T-helper 2 cell (primary cell): ENCODE results near the gene QSOX2.

Experiments used
- DNase-seq, 5 experiments: peaks; one replicate each; pipeline versions ENCODE4 v3.0.0 to v3.0.0-alpha.2; 2012 to 2022

Gene QSOX2

GRCh38 chr9:136264441-136265405, 19.1 kb upstream of the QSOX2 start:
- no peak for DNase-seq

DNA sequence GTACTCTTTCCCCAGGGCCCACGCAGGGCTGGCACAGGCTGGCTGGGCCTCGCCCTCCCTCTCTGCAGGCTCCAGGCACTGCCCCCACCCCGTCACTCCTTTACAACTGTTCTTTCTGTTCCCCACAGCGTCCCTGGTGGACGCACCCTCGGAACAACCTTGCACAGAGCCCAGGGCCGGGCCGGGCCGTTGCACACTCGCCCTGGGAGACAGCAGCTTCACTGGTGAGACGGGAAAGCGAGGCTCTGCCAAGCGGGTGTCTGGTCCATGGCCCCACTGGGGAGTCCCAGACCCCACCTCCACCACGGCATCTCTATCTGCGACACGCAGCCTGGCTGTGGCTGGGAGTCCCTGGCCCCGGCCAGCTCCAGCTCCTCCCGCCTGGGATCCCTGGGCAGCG, 18.4 kb upstream of the QSOX2 start:
- no peak for DNase-seq

DNA sequence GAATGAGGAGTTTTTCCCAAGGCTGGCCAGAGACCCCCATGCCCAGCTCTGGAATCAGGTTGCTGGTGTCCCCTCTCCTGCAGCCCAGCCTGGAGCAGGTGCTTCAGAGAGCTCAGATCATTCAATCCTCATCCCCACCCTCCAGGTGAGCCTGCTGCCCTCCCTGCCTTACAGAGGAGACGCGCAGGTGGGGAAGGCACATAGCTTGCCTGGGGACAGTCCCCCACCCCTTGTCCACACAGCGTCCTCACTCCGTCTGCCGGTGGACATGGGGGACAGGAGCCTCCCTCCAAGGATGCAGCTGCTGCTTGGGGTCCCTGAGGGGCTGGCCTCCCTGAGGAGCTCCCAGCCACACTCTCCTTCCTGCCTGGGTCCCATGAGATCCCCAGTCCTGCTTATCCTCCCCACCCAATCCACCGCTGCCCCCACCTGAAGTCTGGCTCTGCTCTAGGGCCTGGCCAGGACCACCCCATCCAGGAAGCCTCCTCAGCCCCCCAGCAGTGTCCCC, 17.1 kb upstream of the QSOX2 start:
- DNase-seq = no peak

- no peak for DNase-seq
Measured at GRCh38 chr9:136261686-136262430, 16.2 kb upstream of the QSOX2 start.

GRCh38 chr9:136260936-136261472, 15.4 kb upstream of the QSOX2 start:
- DNase-seq = no peak

DNA sequence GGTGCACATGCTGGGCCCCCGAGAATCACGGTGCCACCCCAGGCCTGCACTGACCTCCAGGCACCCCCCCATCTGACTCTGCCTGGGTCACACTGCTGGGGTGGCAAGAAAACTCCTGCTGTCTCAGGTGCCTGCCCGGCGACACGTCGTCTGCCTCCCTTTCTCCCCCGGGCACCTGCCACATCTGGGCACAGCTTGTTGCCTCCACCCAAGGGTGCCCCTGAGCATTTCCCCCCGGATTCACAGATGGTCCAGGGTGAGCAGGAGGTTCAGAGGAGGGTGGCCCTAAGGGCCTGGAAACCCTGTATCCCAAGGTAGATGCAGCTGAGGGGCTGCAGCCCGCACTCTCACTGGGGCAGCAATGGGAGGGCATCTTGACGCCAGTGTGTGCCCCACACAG, 14.9 kb upstream of the QSOX2 start:
- no peak for DNase-seq

DNA sequence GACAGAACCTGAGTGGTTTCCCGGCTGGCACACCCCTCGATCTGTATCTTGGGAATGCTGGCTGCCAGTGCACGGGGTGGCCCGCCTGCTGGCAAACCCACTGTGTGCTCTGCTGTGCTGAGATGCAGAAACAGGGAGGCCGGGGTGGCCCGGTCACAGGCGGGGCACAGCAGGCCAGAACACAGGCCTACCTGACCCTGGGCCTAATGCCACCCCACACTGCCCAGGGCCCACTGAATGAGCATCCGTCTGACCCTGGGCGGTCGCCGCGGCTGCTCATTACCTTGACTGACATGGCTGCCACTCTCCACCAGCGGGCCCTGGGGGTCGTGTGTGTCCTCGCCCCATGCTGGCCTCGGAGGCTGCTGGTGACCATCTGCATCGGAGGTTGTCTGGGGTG, 14.2 kb upstream of the QSOX2 start:
- DNase-seq = no peak

- no peak for DNase-seq
Measured at GRCh38 chr9:136259517-136259813, 13.9 kb upstream of the QSOX2 start.

DNA sequence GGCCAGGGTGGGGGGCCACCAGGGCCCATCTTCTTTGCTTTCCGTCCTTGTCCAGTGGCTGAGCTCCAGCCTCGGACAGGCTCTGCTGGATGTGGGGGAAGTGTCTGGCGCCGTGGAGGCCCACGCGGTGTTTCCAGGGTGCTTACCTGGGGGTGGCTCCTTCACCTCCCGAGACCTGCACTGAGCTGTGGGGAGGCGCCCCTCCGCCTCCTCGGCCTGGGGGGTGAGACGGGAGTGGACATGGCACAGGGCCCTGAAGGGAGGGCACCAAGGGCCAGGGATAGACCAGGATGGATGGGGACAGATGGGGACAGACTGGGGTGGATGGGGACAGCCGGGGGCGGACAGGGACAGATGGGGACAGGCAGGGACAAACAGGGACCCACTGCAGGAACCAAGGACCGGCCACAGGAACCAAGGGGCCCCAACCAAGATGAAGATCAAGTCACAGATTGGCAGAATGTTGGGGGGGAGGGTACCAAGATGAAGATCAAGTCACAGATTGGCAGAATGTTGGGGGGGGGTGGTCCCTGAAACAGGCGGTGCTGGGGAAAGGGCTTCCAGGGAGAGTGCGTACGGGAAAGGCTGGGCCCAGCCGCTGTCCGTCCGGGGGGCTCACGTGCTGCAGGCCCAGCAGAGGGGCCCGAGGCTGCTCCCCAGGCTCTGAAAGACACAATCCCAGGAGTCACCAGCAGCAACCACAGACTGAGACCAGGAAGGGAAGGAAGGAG, 13.3 kb upstream of the QSOX2 start:
- DNase-seq = no peak

GRCh38 chr9:136258299-136258625, 12.7 kb upstream of the QSOX2 start:
- no peak for DNase-seq

- no peak for DNase-seq
Measured at GRCh38 chr9:136257381-136258298, 12.0 kb upstream of the QSOX2 start.

GRCh38 chr9:136255896-136256890, 10.6 kb upstream of the QSOX2 start:
- DNase-seq = no peak

- DNase-seq = no peak
Measured at GRCh38 chr9:136255166-136255538, 9.5 kb upstream of the QSOX2 start.

GRCh38 chr9:136254381-136255165, 9.0 kb upstream of the QSOX2 start:
- no peak for DNase-seq

- DNase-seq = no peak
Measured at GRCh38 chr9:136253246-136254130, 7.9 kb upstream of the QSOX2 start.

- DNase-seq = no peak
Measured at GRCh38 chr9:136252846-136253245, 7.2 kb upstream of the QSOX2 start.

- no peak for DNase-seq
Measured at GRCh38 chr9:136252281-136252680, 6.7 kb upstream of the QSOX2 start.

DNA sequence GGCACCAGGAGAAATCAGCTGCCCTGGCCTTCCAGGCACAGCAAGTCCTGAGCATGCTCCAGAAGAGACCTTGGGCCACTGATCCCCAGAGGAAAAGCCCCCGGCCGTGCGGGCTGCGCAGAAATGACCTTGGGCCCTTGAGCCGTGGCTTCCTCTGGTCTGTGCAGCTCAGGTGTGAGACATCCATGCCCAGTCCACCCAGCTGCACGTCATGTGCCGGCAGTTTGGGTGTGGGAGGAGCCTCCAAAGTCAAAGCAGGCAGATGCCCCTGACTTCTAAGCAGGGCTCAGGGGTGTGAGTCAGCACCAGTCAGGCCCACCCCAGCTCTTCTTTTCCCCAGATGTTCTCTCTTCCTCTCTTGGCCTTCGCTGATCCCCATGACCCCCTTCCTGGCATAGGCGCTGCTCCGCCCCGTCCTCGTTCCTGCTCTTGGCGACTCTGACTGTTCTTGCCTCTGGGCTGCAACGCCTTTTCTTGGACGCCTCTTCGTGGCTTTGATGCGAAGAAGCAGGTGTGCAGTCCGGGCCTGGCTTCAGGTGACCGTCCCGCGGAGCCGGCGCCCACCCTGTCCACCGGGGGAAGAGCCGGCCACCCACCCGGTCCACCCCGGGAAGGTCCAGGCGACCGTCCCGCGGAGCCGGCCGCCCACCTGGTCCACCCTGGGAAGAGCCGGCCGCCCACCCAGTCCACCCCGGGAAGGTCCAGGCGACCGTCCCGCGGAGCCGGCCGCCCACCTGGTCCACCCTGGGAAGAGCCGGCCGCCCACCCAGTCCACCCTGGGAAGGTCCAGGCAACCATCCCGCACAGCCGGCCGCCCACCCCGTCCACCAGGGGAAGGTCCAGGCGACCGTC, 5.9 kb upstream of the QSOX2 start:
- no peak for DNase-seq
